ENCODE results near the gene KRI1.

The KRI1 gene

DNA sequence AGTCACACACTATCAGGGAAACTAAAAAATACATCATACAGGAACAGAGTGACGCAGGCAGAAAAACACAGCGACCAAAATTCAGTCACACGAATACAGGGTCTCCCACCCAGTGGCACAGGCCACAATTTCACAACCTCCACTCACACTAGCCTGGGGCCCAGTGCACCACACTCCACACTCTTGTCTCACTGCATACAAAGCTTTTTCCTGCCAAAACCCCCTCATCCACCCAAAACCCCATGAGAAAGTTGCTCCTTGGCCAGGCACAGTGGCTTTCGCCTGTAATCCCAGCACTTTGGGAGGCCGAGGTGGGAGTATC lies 49.8 kb downstream of the KRI1 start:
- Histone ChIP-seq H3K4me3 (ENCODE audit: severe bottlenecking) (no peak overlapping the region), H3K36me3 (ENCODE audit: low read depth) (no peaks in the 10 kb centered on the region), H3K27ac (ENCODE audit: poor library complexity, severe bottlenecking) (peak overlapping the region; percentile 70), H3K27me3 (ENCODE audit: insufficient read depth, poor library complexity, severe bottlenecking) (no peaks in the 10 kb centered on the region), H3K9me3 (ENCODE audit: severe bottlenecking) (no peaks in the 10 kb centered on the region), H3K4me1 (ENCODE audit: insufficient read depth, poor library complexity, severe bottlenecking) (peaks cover 3% of the 10 kb centered on the region)
- ATAC-seq (ENCODE audit: low read depth) (no peak), DNase-seq (ENCODE audit: low spot score) (no peak)
- TF ChIP-seq, protein P1, sequence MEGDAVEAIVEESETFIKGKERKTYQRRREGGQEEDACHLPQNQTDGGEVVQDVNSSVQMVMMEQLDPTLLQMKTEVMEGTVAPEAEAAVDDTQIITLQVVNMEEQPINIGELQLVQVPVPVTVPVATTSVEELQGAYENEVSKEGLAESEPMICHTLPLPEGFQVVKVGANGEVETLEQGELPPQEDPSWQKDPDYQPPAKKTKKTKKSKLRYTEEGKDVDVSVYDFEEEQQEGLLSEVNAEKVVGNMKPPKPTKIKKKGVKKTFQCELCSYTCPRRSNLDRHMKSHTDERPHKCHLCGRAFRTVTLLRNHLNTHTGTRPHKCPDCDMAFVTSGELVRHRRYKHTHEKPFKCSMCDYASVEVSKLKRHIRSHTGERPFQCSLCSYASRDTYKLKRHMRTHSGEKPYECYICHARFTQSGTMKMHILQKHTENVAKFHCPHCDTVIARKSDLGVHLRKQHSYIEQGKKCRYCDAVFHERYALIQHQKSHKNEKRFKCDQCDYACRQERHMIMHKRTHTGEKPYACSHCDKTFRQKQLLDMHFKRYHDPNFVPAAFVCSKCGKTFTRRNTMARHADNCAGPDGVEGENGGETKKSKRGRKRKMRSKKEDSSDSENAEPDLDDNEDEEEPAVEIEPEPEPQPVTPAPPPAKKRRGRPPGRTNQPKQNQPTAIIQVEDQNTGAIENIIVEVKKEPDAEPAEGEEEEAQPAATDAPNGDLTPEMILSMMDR (IDR thresholded peaks at IDR 0.05; ENCODE audit: poor library complexity, severe bottlenecking), result no peak

DNA sequence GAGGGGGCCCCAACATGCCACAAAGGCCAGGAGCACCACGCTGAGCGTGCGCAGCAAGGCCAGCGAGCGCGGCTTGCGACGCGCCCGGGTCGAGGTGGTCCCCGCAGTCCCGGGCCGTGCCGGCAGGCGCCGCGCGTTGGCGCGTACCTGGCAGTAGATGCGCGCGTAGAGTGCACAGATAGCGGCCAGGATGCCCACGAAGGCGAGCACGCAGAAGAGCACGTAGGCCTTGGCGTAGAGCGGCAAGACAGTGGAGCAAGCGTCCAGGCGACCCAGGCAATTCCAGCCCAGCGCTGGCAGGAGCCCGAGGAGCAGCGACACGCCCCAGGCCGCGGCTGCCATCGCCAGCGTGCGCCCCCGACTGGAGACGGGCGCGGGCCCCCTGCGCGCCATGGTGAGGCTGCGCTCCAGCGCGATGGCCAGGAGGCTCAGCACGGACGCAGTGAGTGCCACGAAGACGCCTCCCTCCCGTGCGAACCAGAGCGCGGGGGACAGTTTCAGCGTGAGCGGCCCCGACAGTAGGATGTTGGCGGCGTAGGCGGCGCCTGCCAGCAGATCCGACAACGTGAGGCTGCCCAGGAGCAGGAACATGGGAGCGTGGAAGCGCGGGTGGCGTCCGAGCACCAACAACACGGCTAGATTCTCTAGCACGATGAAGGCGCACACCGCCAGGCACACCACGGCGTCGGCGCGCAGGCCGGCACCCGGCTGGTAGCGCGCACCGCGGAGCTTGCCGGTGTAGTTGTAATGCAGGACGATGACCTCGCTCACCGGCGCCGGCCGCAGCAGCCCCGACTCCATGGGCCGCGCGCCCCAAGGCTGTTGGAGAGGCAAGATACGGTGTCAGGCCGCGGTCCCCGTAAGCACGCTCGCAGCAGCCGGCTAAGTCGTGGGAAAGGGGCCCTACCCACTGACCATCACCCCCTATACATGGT lies 51.3 kb downstream of the KRI1 start:
- peaks cover 8% of the 10 kb centered on the region for H3K4me1 ChIP-seq (ENCODE audit: insufficient read depth, poor library complexity, severe bottlenecking)

DNA sequence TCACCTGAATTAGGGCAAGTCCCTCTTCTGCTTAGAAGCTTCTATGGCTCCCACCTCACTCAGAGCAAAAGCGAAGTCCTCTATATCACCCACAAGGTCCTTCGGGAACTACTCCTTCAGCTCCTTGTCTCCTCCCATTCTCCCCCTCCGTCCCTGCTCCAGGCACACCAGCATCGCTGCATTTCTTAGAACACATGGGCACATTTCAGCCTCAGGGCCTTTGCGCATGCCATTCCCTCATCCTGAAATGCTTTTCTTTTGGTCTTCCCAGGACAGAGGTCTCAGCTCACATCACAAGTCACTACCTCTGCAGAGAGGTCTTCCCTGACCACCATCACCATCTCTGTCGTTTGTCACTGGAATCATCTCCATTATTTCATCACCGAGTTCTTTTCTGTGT lies 52.6 kb downstream of the KRI1 start:
- Histone ChIP-seq H3K27ac (ENCODE audit: poor library complexity, severe bottlenecking) (no peak overlapping the region), H3K4me1 (ENCODE audit: insufficient read depth, poor library complexity, severe bottlenecking) (peaks cover 10% of the 10 kb centered on the region), H3K4me3 (ENCODE audit: severe bottlenecking) (no peak overlapping the region), H3K36me3 (ENCODE audit: low read depth) (no peaks in the 10 kb centered on the region), H3K27me3 (ENCODE audit: insufficient read depth, poor library complexity, severe bottlenecking) (no peaks in the 10 kb centered on the region), H3K9me3 (ENCODE audit: severe bottlenecking) (no peaks in the 10 kb centered on the region)
- ATAC-seq (ENCODE audit: low read depth) (no peak), DNase-seq (ENCODE audit: low spot score) (no peak)
- TF ChIP-seq, protein P1 (IDR thresholded peaks at IDR 0.05; ENCODE audit: poor library complexity, severe bottlenecking), result no peak

More for the DNA sequence above, 51.3 kb downstream of the KRI1 start:
- TF ChIP-seq, protein P1 (IDR thresholded peaks at IDR 0.05; ENCODE audit: poor library complexity, severe bottlenecking), result no peak
- no peak for DNase-seq (ENCODE audit: low spot score)
- Histone ChIP-seq H3K27me3 (ENCODE audit: insufficient read depth, poor library complexity, severe bottlenecking) (no peaks in the 10 kb centered on the region), H3K36me3 (ENCODE audit: low read depth) (no peaks in the 10 kb centered on the region), H3K4me3 (ENCODE audit: severe bottlenecking) (no peak overlapping the region), H3K9me3 (ENCODE audit: severe bottlenecking) (no peaks in the 10 kb centered on the region), H3K27ac (ENCODE audit: poor library complexity, severe bottlenecking) (no peak overlapping the region)
- ATAC-seq (ENCODE audit: low read depth), result no peak

GRCh38 chr19:10510301-10510802 lies 55.5 kb downstream of the KRI1 start:
- no peak for DNase-seq (ENCODE audit: low spot score)
- Histone ChIP-seq H3K4me3 (ENCODE audit: severe bottlenecking) (no peak overlapping the region), H3K9me3 (ENCODE audit: severe bottlenecking) (no peaks in the 10 kb centered on the region), H3K27me3 (ENCODE audit: insufficient read depth, poor library complexity, severe bottlenecking) (no peaks in the 10 kb centered on the region), H3K4me1 (ENCODE audit: insufficient read depth, poor library complexity, severe bottlenecking) (peaks cover 10% of the 10 kb centered on the region), H3K36me3 (ENCODE audit: low read depth) (no peaks in the 10 kb centered on the region), H3K27ac (ENCODE audit: poor library complexity, severe bottlenecking) (peak overlapping the region; percentile 70)
- peak; percentile 87 for ATAC-seq (ENCODE audit: low read depth)
- TF ChIP-seq, protein P1 (IDR thresholded peaks at IDR 0.05; ENCODE audit: poor library complexity, severe bottlenecking), result peak; percentile 78

DNA sequence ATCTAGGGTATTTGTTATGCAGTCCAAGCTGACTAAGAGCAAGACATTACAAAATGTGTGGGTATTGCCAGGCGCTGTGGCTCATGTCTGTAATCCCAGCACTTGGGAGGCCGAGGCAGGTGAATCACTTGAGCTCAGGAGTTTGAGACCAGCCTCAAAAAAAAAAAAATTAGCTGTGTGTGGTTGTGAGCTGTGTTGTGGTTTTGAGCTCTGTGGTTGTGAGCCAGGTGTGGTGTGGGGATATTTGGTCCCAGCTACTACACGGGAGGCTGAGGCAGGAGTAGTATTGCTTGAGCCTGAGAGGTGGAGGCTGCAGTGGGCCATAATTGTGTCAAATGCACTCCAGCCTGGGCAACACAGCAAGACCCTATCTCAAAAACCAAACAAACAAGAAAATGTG lies 57.1 kb downstream of the KRI1 start:
- ATAC-seq (ENCODE audit: low read depth) (no peak), DNase-seq (ENCODE audit: low spot score) (no peak)
- TF ChIP-seq, protein P1 (IDR thresholded peaks at IDR 0.05; ENCODE audit: poor library complexity, severe bottlenecking), result no peak

More for the DNA sequence above, 57.1 kb downstream of the KRI1 start:
- no peaks in the 10 kb centered on the region for H3K9me3 ChIP-seq (ENCODE audit: severe bottlenecking)
- peak overlapping the region; percentile 70 for H3K27ac ChIP-seq (ENCODE audit: poor library complexity, severe bottlenecking)
- no peaks in the 10 kb centered on the region for H3K27me3 ChIP-seq (ENCODE audit: insufficient read depth, poor library complexity, severe bottlenecking)
- no peaks in the 10 kb centered on the region for H3K36me3 ChIP-seq (ENCODE audit: low read depth)
- H3K4me3 ChIP-seq (ENCODE audit: severe bottlenecking), result no peak overlapping the region
- peaks cover 10% of the 10 kb centered on the region for H3K4me1 ChIP-seq (ENCODE audit: insufficient read depth, poor library complexity, severe bottlenecking)

Measured in RWPE2 (cell line).